ENCODE data around the gene CUX1.

The CUX1 gene

GRCh38 chr7:101898106-101898505 is 80.7 kb downstream of the CUX1 start:
- no peak for DNase-seq

DNA sequence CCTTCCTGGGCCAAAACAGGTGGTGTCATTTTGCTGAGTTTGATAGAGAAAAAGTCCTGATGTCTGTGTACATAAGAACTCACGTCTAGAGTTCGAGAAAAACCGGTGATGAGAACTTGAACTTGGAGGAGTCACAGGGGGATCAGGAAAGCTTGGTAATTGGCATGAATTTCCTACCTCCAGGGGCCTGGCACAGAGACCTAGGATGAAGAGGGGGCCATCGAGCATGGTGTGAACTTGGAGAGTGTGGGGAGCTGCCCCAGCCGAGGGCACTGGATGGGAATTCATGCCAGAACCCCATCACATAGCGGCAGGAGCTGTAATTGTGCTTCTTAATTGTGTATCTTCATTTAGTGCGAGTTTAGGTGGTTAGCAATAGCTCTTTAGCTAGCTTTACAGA is 82.2 kb downstream of the CUX1 start:
- DNase-seq = no peak

DNA sequence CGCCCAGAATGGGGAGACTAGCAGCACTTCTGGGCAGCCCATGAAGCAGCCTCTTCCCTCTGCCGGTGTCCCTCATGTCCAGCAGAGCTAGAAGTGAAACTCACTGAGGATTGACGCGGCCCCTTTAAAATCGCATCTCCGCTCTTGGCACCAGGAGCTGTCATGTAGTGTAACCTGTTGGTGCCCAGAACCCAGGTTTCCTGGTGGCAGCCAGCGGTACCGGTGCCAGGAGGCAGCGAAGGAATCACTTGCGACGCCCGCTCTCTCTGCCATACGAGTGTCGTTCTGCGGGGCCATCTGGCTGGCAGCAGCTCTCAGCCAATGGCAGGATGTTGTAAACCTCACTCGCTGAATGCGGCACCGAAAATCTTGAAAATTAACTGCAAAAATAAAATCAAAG is 82.7 kb downstream of the CUX1 start:
- no peak for DNase-seq

DNA sequence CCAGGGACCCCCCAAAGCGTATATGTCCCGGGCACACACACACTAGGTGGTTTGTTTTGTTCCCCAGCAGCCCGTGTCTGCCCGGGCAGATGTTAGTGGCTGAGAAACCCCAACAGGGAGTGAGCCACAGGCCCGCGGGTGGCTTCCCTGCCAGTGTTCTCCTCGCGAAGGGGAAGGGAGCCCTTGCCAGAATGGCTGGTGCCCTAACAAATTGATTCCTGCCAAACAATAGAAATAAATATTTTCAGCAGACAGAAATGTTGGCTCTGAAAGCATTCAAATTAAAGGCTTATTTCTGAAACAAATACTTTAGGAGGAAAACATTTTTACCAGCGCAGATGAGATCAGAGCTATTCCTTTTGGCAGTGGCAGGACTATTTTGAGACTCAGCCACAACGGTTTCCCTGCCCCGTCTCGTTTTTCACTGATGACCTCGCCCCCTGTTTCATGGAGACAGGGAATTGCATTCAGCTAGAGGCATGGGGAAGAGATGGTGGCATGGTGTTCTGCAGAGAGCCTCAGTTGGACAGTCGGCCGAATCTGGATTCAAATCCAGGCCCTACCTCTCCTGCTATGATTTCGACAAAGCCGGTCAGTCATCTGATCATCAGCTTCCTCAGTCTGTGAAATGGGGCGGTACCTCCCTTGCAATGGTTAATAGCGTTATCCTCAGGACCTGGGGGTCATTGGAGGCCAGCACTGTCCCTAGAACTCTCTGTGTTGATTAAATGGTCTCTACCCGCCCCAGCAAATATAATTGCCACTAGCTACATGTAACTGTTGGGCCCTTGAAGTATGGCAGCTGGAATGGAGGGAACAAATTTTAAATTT is 84.5 kb downstream of the CUX1 start:
- no peak for DNase-seq

DNA sequence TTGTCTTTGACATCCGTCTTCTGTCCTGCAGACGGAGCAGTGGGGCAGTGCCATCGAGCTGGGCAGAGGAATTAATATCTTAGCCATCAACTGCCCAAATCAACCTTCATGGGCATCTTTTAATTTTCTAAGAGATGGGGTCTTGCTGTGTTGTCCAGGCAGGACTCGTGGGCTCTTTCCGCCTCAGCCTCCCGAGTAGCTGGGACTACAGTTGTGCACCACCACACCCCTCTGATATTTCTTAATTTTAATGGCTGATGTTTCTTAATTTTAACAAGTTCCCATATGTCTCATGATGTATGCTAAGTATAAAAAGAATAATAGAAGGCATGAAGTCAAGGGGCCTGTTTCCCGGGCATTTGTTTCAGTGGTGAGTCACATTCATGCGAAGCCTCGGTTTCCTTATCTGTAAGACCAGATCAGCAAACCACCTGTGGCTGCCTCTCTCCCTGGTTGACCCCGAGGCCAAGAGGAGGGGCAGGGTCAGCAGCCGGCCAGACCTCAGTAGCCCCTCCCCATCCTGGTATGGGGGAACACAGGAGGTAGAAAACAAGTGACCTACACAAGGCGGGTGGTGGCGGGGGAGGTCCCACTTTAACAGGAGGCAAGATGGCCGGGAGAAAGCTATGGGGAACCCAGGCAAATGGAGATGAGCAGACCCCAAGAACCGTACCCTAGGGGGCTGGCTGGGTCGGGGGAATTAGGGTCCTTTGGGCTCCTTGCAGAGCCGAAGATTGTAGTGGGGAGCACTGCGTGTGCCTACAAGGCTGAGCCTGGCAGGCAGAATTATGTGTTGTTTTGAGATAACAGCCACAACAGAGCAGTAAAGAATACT is 85.5 kb downstream of the CUX1 start:
- no peak for DNase-seq

DNA sequence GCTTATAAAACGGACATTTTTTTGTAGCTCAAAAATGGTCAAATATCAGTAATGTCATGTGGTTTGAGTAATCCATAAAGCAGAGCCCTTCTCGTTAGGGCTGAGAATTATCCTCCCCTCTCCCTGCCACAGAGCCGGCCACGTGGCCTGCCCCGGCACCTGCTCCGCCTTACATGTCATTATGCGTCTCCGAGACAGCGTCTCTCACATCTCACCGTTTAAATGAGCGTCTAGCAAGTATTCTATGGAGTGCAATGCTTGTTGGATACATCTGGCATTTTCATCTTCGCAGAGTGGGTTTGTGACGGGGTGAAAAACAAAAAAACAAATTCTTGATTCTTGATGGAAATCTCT is 86.1 kb downstream of the CUX1 start:
- no peak for DNase-seq

DNA sequence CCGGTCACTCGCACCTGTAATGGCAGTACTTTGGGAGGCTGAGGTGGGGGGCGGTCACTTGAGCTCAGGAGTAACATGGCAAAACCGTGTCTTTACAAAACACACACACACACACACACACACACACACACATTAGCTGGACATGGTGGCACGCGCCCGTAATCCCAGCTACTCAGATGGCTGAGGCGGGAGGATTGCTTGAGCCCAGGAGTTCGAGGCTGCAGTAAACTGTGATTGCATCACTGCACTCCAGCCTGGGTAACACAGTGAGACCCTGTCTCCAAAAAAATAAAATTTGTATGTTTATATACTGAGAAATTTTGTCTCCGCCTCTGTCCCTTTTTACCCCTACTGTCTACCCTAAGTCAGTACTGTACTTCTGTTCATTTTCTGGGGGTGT is 86.6 kb downstream of the CUX1 start:
- DNase-seq = no peak

DNA sequence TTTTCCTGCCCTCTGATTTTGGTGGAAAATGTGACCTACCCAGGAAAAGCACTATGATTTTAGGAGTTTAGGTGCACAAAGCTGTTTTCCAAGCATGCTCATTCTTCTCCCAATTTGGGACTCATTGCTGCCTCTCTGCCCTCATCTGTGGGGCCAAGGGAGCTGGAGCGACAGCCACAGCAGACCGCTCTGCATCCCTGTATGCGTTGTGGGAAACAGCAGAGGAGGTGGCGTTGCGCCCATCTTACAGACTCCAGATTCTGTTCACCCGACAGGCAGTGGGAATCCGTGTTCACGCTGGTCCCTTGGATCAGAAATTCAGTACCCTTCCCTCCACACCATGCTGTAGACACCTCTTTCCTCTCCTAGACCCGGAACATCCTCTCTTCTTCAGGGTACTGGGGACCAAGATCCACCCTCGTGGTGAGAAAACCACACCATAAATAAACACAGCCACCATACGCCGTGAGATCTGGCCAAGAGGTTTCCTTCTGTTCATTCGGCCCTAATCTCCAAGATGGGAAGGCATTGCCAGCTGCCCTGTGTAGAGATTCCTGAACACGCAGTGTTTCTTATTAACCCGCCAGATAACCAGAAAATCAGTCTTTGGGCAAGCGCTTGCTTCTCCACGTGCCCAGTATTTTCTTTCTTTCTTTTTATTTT is 87.9 kb downstream of the CUX1 start:
- DNase-seq = no peak

DNA sequence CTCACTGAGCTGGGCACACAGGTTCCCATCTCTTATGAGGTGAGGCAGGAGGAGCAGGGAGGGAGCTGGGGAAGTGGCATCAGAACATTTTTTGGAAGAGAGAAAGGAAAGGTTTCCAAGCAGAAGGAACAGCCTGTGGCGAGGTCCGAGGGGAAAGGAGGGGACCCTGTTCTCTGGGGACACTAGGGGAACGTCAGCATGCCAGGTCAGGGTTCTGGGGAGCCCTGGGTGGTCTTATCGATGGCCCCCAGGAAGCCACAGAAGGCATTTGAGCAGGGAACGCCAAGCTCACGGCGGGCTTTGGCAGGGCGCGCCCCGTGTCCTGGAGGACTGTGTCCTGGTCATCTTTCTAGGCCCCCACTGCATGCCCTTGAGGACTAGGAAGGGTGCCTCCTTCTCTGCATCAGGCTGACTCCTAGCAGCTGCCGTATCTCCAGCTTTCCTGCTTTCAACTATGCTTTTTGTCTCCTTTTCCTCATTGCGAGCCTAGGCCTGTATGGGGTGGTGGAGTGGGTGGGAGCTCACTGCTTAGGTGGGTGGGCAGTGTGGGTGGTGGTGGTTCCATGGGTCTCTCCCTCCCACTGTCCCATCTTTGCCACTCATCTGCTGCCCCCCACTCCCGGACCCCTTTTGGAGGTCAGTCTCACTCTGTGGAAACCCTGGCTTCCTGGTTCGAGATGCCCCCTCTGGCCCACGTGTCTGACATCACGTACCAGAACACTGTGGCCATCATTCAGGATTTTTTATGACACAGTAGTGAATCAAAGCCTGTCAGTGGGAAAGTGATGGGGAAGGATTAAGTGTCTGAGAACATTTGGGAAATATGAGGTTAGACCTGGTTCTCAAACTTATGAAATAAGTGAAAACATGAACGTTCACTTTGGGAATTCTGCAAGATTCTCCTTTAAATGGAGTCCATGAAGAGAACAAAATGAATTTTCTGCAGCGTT is 89.1 kb downstream of the CUX1 start:
- DNase-seq = no peak

DNA sequence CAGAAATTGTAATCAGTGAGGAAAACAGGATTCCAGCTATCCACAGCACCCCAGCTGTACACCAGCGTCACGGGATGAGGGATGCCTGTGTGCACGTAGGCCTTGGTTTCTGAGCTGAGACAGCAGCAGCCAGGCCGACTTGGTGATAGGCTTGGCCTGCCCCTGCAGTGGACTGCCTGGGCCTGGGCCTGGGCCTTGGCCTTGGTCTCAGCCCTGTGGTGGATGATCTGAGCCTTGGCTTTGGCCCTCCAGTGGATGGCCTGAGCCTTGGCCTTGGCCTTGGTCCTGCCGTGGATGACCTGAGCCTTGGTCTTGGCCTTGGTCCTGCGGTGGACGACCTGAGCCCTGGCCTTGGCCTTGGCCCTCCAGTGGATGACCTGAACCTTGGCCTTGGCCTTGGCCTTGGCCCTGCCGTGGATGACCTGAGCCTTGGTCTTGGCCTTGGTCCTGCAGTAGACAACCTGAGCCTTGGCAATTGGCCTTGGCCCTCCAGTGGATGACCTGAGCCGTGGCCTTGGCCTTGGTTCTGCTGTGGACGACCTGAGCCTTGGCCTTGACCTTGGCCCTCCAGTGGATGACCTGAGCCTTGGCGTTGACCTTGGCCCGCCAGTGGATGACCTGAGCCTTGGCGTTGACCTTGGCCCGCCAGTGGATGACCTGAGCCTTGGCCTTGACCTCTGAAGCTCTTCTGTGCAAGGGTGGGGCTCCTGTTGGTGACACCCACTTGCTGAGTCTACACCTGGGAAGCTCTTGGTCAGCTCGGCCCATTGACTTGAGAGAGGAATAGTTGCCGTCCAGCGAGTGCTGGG is 93.8 kb downstream of the CUX1 start:
- no peak for DNase-seq

DNA sequence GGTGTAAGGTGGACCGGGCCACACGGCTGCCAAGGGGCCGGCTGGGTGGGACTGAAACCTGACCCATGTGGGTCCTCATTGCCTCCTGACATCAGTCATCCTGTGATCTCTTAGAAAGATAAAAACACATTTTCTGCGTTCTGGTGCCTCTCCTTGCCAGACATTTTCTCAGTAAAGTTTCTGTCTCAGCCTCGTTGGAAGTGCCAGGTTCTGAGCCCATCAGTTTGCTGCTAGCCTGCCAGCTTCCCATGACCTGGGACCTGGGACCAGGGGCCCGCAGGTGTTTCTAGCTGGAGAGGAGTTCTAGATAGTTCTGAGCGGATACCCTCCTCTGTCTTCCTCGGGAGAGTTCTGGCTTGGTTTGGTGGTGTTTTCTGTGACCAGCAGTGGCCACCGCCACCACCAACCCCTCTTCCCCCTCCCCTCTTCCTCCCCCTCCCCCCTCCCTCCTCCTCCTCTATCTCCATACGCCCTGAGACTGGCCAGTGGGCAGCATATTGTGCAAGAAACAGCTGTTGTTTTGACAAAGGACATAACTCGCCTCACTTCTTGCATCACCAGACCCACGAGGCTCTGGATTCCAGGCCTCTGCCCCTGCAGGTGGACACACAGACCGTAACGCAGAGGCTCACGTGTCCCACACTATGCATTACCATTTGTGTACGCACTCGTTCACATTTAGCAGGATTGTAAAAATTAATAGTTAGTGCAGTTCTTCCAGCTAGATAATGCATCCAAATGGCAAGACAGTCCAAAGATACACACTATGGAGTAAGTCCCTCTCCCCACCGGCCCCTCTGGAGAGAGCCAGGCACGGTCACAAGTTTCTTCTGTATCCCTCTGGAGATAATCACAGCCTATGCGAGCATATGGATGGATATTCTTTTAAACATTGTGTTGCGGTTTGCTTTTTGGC is 94.6 kb downstream of the CUX1 start:
- DNase-seq = no peak

DNA sequence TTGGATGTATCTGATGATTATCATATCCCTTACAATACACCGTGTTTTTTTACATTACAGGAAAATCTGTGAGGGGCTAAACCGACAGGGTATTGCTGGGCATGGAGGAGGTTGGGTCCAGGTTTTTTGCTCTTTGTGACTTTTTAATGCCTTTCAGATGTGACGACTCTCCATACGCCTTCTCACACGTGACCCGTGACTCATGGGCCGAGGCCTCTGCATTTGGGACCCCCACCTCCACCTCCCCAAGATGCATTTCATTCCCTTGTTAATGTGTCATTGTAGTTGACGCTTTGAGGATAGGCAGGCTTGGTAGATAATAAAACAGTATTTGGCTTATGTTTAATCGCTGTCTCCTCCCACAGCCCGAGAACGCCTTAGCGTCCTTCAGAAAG is 95.3 kb downstream of the CUX1 start:
- DNase-seq = no peak

- no peak for DNase-seq
Measured at GRCh38 chr7:101913247-101913721, 95.9 kb downstream of the CUX1 start.

- DNase-seq = no peak
Measured at GRCh38 chr7:101913851-101914250, 96.4 kb downstream of the CUX1 start.

DNA sequence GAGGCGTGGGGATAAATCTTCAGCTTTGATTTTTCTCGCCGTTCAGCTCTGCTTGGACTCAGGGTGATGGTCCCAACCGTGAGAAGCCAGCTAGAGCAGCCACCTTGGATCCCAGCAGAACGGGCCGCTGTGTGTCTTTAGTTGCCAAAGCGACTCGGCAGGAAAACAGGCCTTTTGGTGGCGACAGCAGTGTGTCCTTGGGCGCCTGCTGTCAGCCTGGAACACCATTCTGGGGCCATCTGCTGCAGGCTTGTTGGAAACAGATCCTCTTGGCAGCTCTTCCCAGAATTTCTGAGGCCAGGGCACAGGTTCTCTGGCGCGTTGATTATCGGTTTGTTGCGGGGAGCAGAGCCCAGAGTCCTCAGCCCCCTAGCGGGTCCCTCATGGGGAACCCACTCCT is 97.6 kb downstream of the CUX1 start:
- no peak for DNase-seq

- no peak for DNase-seq
Measured at GRCh38 chr7:101916041-101916800, 98.8 kb downstream of the CUX1 start.

- DNase-seq = no peak
Measured at GRCh38 chr7:101916876-101917275, 99.5 kb downstream of the CUX1 start.

DNA sequence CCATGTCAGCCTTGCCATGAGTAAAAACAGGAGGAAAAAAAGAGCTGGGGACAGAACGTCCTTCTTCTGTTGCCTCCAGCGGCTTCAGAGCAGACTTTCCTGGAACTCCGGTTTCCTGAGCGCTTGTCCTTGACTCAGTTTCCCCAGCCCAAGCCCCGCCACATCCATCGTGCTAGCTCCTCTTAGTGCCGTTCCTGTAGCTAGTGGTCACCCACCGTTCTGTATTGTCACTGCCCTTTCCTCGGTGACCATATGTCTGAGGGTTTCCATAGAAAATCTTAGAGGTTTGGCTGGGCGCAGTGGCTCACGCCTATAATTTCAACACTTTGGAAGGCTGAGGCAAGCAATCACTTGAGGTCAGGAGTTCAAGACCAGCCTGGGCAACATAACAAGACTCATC is 100.1 kb downstream of the CUX1 start:
- DNase-seq = no peak

DNA sequence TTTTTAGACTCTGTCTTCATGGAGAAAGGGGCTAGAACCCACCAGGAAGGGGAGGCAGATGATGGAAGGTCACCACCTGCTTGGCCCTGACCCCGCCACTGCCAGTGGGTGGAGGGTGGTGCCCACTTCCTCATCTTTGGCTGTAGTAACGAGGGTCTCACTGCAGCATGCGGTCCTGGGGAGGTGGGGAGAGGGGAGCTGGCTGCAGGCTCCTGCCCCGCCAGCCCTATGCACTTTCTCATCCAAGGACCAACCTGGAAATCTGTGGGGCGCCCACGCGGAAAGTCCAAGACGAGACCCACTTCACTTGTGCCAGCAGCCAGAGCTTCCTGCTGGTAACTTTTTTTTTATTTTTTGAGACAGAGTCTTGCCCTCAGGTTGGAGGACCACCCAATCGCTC is 101.0 kb downstream of the CUX1 start:
- DNase-seq = no peak
